NCI-H146 treated with DMSO at 0.1 percent for 48 hours (cell line): ENCODE measurements around the gene FAM50A.
"Not testable (repeated sequence)": the region's sequence is repeated elsewhere in the genome, so short reads cannot be mapped to it uniquely, and the experiment has no call there.

ENCODE experiments used
- DNase-seq: peaks from one replicate; lab custom pipeline; 2025; ENCODE audit not compliant: unreplicated experiment; lab: John Stamatoyannopoulos, UW

FAM50A gene

GRCh38 chrX:154482786-154483185 is 38.8 kb downstream of the FAM50A start:
- DNase-seq, result no peak

- no peak for DNase-seq
Measured at GRCh38 chrX:154483325-154483724, 39.4 kb downstream of the FAM50A start.

- no peak for DNase-seq
Measured at GRCh38 chrX:154484255-154485149, 40.6 kb downstream of the FAM50A start.

GRCh38 chrX:154485150-154486051 is 41.5 kb downstream of the FAM50A start:
- DNase-seq, result no peak

- no peak for DNase-seq
Measured at GRCh38 chrX:154486052-154486395, 42.1 kb downstream of the FAM50A start.

GRCh38 chrX:154486396-154487207 is 42.7 kb downstream of the FAM50A start, which contains the start of gene UBL4A:
Gene UBL4A, minus strand, starts transcription at chrX:154486615. Its CDS starts 31 bp downstream, at chrX:154486584.
- DNase-seq, result no peak

- DNase-seq, result no peak
Measured at GRCh38 chrX:154487518-154488290, 43.8 kb downstream of the FAM50A start.

- DNase-seq, result no peak
Measured at GRCh38 chrX:154488336-154489075, 44.6 kb downstream of the FAM50A start.

GRCh38 chrX:154489182-154489581 is 45.2 kb downstream of the FAM50A start:
- no peak for DNase-seq

GRCh38 chrX:154490021-154490413 is 46.1 kb downstream of the FAM50A start:
- DNase-seq, result no peak

GRCh38 chrX:154490414-154491083 is 46.6 kb downstream of the FAM50A start, which contains the start of gene SLC10A3:
Gene SLC10A3, minus strand, starts transcription at chrX:154490629. Its CDS starts 1,689 bp downstream, at chrX:154488940.
- peak; percentile 69 for DNase-seq

- no peak for DNase-seq
Measured at GRCh38 chrX:154494715-154495114, 50.8 kb downstream of the FAM50A start.

- no peak for DNase-seq
Measured at GRCh38 chrX:154495472-154495922, 51.6 kb downstream of the FAM50A start.

- DNase-seq, result not testable (repeated sequence)
Measured at GRCh38 chrX:154496591-154497137, 52.7 kb downstream of the FAM50A start.
